Hippocampal formation (tissue), 2 donors: ENCODE measurements around the gene IL17RD.

Experiments
- DNase-seq, 2 donors: peaks; one replicate each; lab custom pipeline; 2025; lab: John Stamatoyannopoulos, UW

Gene IL17RD

DNA sequence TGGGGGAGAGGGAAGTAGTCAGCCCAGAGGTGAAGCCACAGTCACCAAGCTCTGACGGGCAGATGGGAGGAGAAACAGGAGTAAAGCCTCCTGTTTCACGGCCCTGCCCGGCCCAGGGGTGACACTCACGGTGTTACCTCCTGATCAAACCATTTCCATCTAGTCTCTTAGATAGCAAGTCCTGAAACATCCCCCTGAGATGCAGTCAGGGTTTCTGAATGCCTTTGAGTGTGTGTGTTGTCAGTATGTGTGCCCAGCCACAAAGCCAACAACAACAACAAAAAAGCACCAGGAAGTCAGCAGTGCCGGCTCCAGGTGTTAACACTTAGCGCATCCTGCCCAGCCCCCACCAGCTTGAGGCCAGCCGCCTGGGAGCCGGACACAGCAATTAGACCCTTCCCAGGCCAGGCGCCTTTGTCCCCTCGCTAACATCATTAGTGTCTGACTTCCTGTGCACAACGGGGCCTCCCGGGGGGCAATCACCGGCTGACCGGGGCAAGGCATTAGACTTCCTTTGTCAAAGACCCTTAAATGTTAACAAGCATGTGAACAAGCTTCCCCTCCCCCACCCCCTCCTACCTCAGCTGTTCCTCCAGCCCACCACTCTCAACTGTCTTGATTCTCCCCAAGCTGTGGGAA lies 34.5 kb downstream of the IL17RD start:
- no peak for DNase-seq

DNA sequence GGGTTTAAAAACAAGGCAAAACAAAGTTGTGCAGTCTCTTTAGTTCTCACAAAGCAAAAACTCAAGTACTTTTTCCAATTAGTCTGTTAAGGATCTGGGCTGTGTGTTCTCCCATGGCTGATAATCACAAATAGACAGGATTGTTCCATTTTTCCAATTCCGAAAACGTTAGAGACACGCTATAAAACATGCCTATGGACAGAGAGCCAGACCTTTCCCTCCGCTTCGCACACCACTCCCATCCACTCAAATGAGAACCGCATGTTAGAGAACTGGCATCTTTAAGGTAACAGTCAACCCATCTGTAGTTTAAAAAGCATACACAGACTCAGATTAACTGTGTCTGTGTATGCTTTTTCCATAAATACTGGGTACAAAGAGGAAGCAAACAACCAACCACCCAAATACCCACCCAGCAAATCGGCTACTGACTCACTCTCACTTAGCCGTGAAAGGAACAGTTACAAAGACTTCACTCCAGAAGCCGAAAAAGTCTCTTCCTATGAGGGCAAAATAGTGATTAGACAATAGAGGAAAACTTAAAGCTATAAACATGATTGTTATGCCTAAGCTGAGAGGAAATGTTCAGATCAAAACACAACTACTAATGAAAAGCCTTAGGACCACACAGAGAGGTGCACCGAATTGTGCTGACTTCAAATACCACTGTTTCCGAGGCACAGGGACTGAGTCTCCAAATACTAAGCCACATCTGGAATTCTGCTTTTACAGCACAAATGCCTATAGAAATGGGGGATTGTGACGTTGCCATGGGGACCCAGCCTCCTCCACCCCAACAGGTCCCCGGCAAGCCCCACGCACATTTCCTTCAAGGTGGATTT lies 36.1 kb downstream of the IL17RD start:
- no peak for DNase-seq

DNA sequence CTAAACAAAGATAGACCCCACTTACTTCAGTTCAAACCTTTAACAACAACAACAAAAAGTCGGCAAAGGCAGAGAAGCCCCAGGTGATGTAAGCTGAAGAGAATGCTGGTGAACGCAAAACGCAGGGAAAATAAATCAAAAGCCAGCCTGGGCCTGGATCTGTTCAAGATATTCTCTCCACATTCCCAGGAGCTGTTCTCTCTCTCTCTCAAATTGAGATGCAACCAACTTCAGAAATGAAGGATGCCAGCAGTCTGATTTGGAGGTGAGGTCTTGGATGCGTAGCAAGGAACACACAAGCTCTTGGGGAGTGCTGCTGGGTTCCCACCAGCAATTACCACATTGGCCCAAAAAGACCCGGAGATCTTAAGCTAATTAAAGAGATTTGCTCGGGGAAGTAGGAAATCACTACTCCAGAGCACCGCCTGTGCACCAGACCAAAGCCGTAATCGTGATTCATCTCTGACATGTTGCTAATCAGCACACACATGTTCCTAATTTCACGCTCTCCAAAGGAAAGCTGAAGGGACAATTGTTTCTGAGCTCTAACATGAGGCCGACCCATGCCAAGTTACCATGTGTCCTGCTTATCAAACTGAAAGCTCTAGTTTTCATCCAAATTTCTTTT lies 37.1 kb downstream of the IL17RD start:
- no peak for DNase-seq

DNA sequence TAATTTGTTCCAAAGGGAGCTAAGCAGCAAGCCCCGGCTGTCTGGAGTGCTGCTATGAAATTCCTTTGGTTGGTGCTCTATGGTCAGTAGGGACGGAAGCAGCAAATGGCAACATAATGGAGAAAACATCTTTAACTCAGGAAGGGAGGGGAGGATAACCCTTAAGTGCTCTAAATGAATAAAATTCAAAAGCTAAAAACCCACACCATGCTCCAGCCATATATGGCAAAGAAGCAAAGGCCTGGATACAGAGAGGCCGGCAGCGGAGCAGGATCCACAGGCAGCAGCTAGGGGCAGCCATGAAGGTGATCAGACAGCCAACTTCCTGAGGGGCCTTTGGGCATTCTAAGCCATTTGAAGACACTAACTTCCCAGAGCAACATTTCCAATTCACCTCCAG lies 38.9 kb downstream of the IL17RD start:
- no peak for DNase-seq

DNA sequence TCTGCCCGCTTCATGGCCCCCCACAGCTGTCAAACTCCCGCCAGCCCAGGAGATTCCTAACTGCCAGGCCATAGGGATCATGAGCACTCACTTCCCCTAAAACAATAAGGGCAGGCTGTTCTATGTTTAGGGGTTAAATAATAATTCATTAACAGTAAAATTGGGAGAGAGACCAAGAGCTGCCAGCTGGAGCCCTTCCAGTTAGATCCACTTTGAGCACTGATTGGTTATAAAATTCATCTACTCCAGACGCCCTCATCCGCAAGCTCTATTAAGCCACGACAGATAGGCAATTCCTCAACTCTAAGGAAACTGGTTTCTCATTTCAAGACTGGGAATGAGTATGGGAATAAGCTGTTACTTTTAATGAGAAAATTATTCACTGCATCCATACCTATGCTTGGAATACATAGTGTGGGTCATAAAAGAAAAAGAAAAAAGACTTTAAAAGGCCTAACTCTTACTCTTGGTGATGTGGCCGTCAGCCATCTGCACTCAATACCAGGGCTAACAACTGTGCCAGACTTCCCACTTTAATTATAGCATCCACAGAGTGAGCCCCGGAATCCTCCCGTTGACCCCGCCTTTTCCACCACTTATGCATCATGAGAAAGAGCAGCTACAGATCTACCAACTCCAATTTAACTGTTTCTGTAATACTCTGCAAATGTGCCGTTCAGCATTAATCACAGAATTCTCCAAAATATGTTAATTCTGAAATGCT lies 44.5 kb downstream of the IL17RD start:
- DNase-seq: no peak

DNA sequence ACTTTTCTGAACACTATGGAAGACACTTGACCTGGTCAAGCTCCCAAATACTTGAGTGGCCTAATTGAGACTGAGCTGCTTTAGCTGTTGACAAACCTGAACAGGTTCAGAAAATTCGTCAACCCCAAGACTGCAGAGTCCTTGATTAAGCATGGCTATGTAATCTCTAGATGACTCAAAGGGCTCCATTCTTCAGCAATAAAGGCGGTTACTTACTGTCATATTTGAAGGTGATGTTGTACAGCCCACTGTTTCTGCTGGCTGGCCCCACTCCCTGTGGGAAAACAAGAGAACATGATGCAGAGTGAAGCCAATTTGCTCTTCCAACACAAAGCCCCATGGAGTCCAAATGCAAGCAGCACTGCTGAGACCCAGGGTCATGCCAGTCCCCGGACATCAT lies 45.1 kb downstream of the IL17RD start:
- no peak for DNase-seq

DNA sequence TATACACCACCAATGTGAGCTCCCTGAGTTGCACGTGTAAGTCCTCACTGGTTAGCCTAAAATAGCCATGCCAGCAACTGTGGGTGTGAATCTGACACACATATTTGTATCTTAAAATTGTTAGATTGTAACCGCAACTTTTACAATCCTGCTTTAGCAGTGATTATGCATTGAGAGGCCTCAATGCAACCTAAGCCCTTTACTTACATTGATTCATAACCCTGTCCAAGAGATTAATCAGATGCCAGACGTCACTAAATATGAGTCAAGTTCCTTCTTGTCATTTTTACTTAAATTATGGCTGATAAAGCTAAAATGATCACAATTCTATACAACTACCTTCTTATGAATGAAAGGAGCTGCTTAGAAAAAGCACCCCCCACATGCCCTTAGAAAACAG lies 46.9 kb downstream of the IL17RD start:
- DNase-seq: no peak

DNA sequence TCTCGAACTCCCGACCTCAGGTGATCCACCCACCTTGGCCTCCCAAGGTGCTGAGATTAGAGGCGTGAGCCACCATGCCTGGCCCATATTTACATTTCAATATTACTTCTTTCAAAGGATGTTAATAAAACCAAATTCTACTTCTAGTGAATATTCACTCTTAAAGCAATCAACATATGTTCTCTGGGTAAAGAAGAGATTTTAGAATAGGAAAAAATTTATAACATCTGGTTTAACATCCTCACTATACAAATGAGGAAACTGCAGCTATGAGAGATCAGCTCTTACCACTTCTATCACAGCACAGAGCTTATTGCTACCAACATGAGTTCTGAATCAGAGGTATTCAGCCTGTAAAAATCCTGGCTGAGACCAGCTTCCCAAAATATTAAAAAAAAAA lies 48.7 kb downstream of the IL17RD start:
- no peak for DNase-seq

DNA sequence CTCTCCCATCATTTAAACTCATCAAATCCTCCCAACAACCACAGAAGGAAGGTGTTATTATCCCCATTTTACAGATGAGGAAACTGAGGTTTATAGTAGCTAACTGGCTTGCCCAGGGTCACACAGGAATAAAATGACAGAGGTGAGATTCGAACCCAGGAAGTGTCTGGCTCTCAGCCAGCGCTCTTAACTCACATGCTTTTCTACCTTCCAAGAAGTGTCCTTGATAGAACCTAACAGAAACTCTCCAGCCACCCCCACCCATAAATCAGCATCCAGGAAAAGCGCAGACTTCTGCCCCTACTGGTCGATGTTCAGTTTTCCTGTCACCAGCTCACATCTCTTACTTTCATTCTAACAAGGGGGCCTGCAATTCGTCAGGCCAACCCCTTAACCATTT lies 52.9 kb downstream of the IL17RD start:
- DNase-seq: no peak

DNA sequence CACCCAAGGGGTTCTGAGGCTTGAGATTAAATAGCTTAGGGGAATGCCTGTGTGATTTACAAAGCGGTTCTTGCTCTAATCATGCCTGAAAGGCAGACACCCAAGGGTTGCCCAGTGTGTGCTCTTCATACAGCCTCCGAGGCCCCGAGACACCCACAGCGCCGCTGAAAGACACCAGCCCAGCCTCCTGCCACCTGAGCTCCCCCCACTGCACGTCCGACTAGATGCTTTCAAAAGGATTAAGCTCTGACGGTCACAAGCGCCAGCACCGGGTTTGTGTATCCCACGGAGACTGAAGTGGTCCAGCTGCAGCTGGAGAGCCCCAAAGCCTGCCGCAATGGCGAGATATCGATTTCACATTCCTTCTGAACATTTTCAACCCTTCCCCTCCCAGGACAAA lies 54.4 kb downstream of the IL17RD start:
- no peak for DNase-seq

DNA sequence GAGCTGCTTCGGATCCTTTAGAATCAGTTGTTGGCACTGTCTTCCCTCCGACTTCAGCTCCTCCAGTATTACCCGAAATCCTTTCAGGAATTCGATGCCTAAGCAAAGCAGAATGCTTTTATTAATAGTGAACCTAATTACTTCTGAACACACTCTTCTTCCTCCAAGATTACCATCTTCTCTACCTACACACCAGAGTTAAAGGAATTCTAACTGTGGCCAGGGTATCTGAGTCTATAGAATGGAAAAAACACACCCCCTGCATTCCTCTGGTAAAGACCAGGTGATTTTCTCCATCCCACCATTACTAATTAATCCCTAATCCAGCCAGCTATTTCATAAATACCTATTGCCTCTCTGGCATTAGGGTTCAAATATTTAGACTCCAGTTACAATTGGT lies 54.9 kb downstream of the IL17RD start:
- no peak for DNase-seq

DNA sequence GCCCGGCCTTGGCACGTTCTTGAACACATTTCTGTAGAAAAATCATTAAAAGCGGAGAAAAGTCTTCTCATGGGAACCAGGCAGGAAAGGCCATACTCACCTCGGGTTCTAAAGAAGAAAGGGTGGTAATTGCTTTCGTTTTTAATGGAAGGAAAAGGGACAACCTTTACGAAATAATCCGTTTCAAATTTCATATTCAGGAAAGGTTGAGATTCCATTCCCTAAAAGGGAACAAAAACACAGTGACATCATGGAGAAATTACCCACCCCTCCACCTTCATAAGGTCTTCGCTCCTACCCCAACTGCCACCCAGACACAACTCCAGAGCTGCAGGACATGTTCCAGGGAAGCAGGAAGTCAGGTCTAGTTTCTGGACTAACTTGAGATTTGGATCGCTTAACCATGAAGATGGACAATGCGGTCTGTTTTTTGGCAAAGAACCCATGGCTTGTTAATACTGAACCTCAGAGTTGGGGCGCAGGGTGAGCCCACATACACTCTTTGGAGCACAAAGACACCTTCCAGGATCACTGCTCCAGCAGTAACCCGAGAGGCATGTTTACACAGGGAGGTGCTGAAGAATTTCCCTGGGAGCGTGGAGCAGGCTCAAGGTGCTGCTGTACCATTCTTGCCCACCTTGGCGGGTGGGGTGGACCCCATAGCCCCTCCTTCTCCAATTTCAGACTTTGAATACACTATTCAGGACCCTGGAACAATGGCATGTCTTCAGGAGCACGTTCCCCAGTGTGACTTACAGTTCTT lies 55.5 kb downstream of the IL17RD start:
- no peak for DNase-seq

DNA sequence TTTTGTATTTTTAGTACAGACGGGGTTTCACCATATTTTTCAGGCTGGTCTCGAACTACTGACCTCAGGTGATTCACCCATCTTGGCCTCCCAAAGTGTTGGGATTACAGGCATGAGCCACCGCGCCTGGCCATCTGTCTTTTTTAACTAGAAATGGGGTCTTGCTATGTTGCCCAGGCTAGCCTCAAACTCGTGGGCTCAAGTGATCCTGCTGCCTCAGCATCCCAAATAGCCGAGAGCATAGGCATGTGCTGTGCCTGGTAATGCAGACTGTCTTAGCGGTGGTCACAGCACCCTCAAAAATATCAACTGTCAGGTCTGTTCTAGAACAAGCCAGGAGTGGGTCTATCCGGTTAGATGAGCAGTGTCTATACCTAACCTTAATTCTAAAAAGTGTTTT lies 56.5 kb downstream of the IL17RD start:
- DNase-seq: no peak

DNA sequence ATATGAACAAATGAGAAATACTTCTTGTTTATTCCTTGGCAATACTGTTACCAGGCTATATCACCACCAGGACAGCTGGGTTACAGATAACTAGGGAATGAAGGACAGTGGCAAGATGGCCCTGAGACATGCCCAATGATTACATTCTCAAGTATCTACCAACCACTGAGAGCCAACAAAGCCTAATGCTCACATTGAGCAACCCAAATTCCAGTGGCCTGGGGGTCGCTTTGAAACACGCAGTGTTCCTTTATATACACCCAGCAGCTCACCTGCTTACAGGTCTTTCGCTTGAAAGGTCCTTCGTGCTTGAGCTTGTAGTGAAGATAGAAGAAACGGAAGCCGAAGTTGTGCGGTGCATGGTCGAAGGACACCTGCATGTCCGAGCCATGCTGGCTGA lies 59.6 kb downstream of the IL17RD start:
- DNase-seq: no peak

DNA sequence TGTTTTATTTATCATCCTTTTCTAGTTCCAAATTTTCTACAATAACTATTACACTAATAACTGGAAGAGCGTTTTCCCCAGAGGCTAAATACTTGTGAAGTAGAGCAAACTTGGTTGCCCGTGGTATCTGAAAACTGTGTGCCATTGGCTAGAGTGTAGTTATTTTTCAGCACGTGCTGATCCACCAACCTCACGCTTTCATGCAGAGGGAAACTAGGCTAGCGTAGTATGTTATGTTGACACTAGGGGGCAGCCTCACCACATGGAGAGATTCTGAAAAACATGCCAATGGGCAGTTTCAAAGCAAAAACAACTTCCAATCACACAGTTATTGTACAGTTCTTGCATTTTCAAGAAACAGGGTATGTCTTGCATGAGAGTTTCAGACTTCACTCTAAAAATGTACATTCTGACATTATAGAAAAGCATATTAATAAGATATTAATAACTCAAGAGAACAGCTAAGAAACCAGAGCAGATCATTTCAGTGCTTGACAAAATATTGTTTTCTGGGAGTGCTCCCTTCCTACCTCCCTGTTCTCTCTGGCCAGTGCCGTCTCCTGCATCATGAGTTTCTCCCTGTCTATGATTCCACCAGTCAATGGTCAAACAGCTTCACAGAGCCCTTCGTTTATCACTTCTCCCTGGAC lies 65.0 kb downstream of the IL17RD start:
- DNase-seq: peak; percentile 76 to 77

DNA sequence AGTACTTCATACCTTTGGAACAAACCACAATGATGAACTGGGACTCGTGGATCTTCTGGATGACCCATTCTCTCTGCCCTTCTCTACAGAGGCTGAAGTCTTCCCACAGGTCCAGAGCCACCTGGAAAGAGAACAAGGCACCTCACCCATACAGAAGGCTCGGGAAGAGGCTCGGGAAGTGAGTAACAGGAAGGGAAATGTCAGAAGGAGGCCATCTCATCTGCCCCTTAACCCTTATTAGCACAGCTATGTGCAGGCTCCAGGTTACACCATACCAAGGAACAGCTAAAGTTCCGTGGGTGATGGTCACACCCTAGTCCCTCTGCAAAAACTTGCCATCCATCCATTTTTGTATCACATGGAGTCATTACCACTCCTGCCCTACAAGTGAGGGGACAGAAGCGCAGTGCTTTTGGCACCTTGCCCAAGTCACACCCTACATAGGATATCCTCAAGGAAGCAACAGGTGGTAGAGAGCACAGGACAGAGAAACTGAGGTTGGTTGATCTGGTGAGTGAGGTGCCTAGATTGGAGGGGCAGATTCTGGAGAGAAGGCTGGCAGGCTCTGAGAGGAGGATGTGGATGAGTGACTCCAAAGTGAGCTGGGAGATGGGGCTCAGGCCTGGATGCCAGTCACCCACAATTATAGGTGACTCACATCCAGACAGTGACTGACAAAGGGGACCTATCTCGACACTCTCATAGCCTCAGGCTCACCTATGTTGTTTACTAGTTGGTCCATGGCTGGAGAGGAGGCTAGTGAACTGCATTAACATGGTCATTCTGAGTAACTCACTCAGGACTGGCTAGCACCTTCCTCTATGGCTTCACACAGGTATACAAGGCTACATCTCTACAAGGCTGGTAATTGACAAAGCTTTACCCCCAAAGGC lies 66.5 kb downstream of the IL17RD start:
- no peak for DNase-seq

DNA sequence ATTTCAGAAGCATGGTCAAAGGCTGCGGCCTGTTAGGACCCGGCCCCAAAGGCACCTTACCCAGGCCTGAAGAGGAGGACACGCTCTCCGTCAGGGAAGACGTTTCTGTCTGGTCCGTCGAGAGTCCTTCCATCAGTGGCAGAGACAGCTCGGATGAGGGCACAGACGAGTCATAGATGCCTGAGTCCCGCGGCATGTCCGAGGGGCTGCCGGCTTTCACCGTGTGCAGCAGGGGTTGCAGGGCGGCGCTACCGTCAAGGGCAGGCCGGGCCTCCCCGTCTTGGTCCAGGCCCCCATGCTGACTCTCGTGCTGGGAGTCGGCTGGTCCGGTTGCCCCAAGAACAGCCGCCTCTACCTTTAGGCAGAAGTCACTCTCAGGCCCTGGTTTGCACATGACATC lies 67.6 kb downstream of the IL17RD start:
- no peak for DNase-seq

DNA sequence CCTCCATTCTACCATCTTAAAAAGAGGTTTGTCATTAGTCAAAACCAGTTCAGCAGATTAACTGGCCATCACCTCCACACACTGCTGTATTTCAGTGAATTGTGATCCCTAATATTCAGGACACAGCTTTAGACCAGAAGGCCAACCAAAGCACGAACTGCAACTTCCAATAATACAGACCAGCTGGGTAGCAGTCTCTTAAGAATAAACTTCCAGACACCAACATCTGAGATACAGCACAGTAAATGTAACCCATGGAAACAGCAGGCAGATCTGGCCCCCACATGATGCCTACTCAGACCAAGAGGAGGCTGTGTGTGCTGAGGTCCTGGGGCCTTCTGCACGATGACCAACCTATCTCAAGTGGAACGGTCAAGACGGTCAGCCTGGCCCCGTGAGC lies 69.8 kb downstream of the IL17RD start:
- DNase-seq: no peak

DNA sequence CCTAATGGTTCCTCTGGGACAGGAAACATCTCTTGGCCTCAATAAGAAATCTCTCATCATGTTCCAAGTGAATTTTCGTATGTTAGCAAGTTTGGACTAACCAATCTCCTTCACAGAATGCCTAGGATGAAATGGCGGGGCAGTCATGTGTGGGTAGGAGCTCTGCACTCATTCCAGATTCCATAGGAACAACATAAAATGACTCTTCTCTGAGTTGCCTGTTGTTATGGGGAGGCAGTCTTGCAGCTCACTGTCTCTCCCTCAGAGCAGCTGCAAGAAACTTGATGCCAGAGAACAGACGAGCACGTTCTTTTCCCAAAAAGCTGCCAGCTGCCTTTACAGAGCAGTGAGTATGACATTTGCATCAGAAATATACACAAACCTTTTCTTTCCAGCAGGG lies 70.6 kb downstream of the IL17RD start:
- no peak for DNase-seq

DNA sequence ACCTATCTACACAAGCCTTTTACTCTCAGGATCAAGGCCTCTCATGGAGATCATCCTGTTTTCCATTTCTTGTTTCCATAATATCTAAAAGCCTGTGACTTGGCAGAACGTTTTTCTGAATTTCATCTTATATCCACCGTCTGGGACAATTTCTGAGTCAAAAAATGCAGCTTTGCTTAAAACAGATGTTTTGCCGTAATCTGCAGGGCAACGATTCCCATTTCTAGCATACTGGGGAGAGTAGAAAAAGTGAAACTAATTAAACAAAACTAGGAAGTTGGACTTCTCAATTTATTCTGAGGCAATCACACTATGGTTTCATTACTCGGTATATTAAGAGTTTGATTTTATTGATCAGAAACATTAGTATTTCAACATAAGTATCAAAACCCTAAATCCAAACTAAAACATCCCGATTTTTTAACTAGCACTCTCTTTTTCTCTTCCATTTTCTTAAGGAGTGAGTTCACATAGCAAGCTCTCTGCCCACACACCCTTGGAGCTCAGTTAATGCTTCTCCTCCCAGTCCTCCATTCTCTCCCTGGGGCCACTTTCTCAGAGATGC lies 71.1 kb downstream of the IL17RD start:
- DNase-seq: no peak
